A549 (cell line): ENCODE results near the gene COX6B1.

Source experiments
- CTCF ChIP-seq: fragments of >200 bp; sonication (Bioruptor Twin); formaldehyde crosslinking; IDR thresholded peaks from 3 replicates; pipeline ENCODE4 v1.5.1; 2016
- JUN ChIP-seq, 2 experiments: fragments of >200 bp; sonication (Bioruptor Twin); formaldehyde crosslinking; IDR thresholded peaks; 2 replicates in 1 of 2; 3 replicates in 1 of 2; pipeline ENCODE4 v1.6.1; 2016 to 2017
- MYC ChIP-seq: IDR thresholded peaks from 2 replicates; pipeline ENCODE4 v1.6.1; 2012; ENCODE audit warnings: mild to moderate bottlenecking, inconsistent platforms, low read length, improper control_type of control experiment, borderline replicate concordance
- TF ChIP-seq, protein P1 (sequence below): IDR thresholded peaks from 2 replicates; pipeline ENCODE4 v1.6.1; 2012
- TF ChIP-seq, protein P2 (sequence below): IDR thresholded peaks from 2 replicates; pipeline ENCODE4 v1.6.1; 2012; ENCODE audit warnings: low read depth, borderline replicate concordance
- TF ChIP-seq, protein P3 (sequence below): fragments of 200-600 bp; sonication (generic); IDR thresholded peaks from 2 replicates; pipeline ENCODE4 v1.6.1; 2016; ENCODE audit warnings: antibody characterized with exemption, mild to moderate bottlenecking, moderate library complexity

GRCh38 chr19:35618857-35619256 lies 29.3 kb upstream of the COX6B1 start:
- TF ChIP-seq JUN (IDR thresholded peaks at IDR 0.05) (no peak), MYC (no peak), CTCF (peak; percentile 29; the same call in 1 of the 3 replicates)
- TF ChIP-seq, protein P1, sequence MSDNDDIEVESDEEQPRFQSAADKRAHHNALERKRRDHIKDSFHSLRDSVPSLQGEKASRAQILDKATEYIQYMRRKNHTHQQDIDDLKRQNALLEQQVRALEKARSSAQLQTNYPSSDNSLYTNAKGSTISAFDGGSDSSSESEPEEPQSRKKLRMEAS, result no peak
- TF ChIP-seq, protein P2, sequence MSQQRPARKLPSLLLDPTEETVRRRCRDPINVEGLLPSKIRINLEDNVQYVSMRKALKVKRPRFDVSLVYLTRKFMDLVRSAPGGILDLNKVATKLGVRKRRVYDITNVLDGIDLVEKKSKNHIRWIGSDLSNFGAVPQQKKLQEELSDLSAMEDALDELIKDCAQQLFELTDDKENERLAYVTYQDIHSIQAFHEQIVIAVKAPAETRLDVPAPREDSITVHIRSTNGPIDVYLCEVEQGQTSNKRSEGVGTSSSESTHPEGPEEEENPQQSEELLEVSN, result no peak
- TF ChIP-seq, protein P3, sequence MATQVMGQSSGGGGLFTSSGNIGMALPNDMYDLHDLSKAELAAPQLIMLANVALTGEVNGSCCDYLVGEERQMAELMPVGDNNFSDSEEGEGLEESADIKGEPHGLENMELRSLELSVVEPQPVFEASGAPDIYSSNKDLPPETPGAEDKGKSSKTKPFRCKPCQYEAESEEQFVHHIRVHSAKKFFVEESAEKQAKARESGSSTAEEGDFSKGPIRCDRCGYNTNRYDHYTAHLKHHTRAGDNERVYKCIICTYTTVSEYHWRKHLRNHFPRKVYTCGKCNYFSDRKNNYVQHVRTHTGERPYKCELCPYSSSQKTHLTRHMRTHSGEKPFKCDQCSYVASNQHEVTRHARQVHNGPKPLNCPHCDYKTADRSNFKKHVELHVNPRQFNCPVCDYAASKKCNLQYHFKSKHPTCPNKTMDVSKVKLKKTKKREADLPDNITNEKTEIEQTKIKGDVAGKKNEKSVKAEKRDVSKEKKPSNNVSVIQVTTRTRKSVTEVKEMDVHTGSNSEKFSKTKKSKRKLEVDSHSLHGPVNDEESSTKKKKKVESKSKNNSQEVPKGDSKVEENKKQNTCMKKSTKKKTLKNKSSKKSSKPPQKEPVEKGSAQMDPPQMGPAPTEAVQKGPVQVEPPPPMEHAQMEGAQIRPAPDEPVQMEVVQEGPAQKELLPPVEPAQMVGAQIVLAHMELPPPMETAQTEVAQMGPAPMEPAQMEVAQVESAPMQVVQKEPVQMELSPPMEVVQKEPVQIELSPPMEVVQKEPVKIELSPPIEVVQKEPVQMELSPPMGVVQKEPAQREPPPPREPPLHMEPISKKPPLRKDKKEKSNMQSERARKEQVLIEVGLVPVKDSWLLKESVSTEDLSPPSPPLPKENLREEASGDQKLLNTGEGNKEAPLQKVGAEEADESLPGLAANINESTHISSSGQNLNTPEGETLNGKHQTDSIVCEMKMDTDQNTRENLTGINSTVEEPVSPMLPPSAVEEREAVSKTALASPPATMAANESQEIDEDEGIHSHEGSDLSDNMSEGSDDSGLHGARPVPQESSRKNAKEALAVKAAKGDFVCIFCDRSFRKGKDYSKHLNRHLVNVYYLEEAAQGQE, result no peak
